ENCODE results near the gene OAS1.
A peak's percentile ranks its signal among the peaks of the same experiment; 100 is the strongest.

OAS1 gene

DNA sequence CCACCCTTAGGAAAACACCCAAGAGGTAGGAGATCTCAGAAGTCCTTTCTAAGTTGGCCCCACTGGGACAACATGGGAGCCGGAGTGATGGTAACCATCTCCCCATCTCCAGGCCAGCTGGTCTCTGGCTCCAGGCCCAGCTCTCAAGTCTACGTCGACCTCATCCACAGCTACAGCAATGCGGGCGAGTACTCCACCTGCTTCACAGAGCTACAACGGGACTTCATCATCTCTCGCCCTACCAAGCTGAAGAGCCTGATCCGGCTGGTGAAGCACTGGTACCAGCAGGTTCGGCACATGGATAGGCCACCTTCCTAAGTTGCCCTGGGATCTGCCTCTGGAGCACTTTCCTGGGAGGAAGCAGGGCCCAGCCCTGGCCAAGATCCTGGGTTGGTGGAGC, 60.5 kb downstream of the OAS1 start:
- DNase-seq (ENCODE audit: low spot score): peak; percentile 2

DNA sequence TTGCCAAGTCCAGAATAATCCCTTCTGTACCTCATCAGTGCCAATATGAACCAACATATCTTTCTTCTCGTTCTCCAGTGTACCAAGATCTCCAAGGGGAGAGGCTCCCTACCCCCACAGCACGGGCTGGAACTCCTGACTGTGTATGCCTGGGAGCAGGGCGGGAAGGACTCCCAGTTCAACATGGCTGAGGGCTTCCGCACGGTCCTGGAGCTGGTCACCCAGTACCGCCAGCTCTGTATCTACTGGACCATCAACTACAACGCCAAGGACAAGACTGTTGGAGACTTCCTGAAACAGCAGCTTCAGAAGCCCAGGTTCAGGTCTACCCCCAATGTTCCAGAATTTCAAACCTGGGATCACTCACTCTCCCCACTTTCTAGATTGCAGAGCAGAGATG, 61.1 kb downstream of the OAS1 start:
- DNase-seq (ENCODE audit: low spot score): peak; percentile 2
